A204.1 (cell line): ENCODE data around the gene CCDC60.
"Not testable (repeated sequence)": the region's sequence is repeated elsewhere in the genome, so short reads cannot be mapped to it uniquely, and the experiment has no call there.

Experiments used
- FAIRE-seq: peaks from 2 replicates; lab custom pipeline; 2012; peaks lifted over from hg19 to GRCh38; lab: Jason Lieb, UNC

Gene CCDC60

GRCh38 chr12:119338593-119339363 is 4.2 kb downstream of the CCDC60 start:
- no peak for FAIRE-seq

- FAIRE-seq: no peak
These were observed 6.0 kb downstream of the CCDC60 start for GRCh38 chr12:119340578-119340977.

- no peak for FAIRE-seq
These were observed 6.5 kb downstream of the CCDC60 start for GRCh38 chr12:119341020-119341419.

- FAIRE-seq: no peak
These were observed 7.5 kb downstream of the CCDC60 start for GRCh38 chr12:119341988-119342387.

GRCh38 chr12:119343130-119343529 is 8.6 kb downstream of the CCDC60 start:
- FAIRE-seq: no peak

- FAIRE-seq: no peak
These were observed 19.6 kb downstream of the CCDC60 start for GRCh38 chr12:119354172-119354571.

GRCh38 chr12:119360366-119360765 is 25.8 kb downstream of the CCDC60 start:
- not testable (repeated sequence) for FAIRE-seq

GRCh38 chr12:119363037-119363436 is 28.5 kb downstream of the CCDC60 start:
- FAIRE-seq: no peak

- FAIRE-seq: no peak
These were observed 29.0 kb downstream of the CCDC60 start for GRCh38 chr12:119363490-119363889.

- FAIRE-seq: no peak
These were observed 30.9 kb downstream of the CCDC60 start for GRCh38 chr12:119365451-119365850.

- FAIRE-seq: no peak
These were observed 31.5 kb downstream of the CCDC60 start for GRCh38 chr12:119366007-119366406.

GRCh38 chr12:119369161-119369560 is 34.6 kb downstream of the CCDC60 start:
- no peak for FAIRE-seq

GRCh38 chr12:119369907-119370546 is 35.5 kb downstream of the CCDC60 start:
- no peak for FAIRE-seq

GRCh38 chr12:119372540-119372939 is 38.0 kb downstream of the CCDC60 start:
- FAIRE-seq: no peak

- no peak for FAIRE-seq
These were observed 38.5 kb downstream of the CCDC60 start for GRCh38 chr12:119373001-119373400.

GRCh38 chr12:119373666-119374065 is 39.1 kb downstream of the CCDC60 start:
- FAIRE-seq: no peak

GRCh38 chr12:119374635-119375034 is 40.1 kb downstream of the CCDC60 start:
- no peak for FAIRE-seq

- FAIRE-seq: no peak
These were observed 40.8 kb downstream of the CCDC60 start for GRCh38 chr12:119375075-119375882.

- FAIRE-seq: no peak
These were observed 41.3 kb downstream of the CCDC60 start for GRCh38 chr12:119375883-119376190.

- FAIRE-seq: no peak
These were observed 44.4 kb downstream of the CCDC60 start for GRCh38 chr12:119378903-119379302.

GRCh38 chr12:119381471-119382235 is 47.1 kb downstream of the CCDC60 start:
- FAIRE-seq: no peak

- FAIRE-seq: no peak
These were observed 48.7 kb downstream of the CCDC60 start for GRCh38 chr12:119383206-119383605.
